SU-DHL-6 (cell line): ENCODE measurements around the gene ANKRD65.

ENCODE experiments used
- H2AFZ ChIP-seq: fragments of 200-600 bp; sonication (generic); 2 replicates; pipeline ENCODE4 v1.6.1; 2014; ENCODE audit warnings: low read depth, mild to moderate bottlenecking, moderate library complexity, mixed read lengths, antibody characterized with exemption, low read length; ENCODE audit not compliant: severe bottlenecking
- H3F3A ChIP-seq: fragments of 200-600 bp; shearing (Covaris generic); 2 replicates; pipeline ENCODE4 v1.6.0; 2016; ENCODE audit warnings: antibody characterized with exemption, mild to moderate bottlenecking; ENCODE audit not compliant: insufficient read depth
- H3K27ac ChIP-seq: fragments of 200-600 bp; sonication (generic); 2 replicates; pipeline ENCODE4 v1.5.1; 2016; ENCODE audit warnings: low read depth, mild to moderate bottlenecking, low read length, moderate library complexity, mixed read lengths
- H3K27me3 ChIP-seq: fragments of 200-600 bp; sonication (generic), shearing (Covaris generic); 2 replicates; pipeline ENCODE4 v1.6.0; 2014; ENCODE audit warnings: mild to moderate bottlenecking, low read length
- H3K36me3 ChIP-seq: fragments of 200-600 bp; sonication (generic); 2 replicates; pipeline ENCODE4 v1.6.1; 2014; ENCODE audit warnings: mild to moderate bottlenecking, low read length, mixed read lengths
- H3K4me2 ChIP-seq: fragments of 300-600, 200-600 bp; shearing (Covaris generic), sonication (generic); 2 replicates; pipeline ENCODE4 v1.6.0; 2014; ENCODE audit warnings: low read length, low read depth, mild to moderate bottlenecking; ENCODE audit not compliant: poor library complexity, severe bottlenecking
- H3K4me3 ChIP-seq: fragments of 200-600 bp; sonication (generic); 2 replicates; pipeline ENCODE4 v1.5.1; 2014; ENCODE audit warnings: antibody characterized with exemption, low read length, mild to moderate bottlenecking, mixed read lengths; ENCODE audit not compliant: insufficient read depth, poor library complexity, severe bottlenecking
- H3K79me2 ChIP-seq: fragments of 200-600 bp; sonication (generic); 2 replicates; pipeline ENCODE4 v1.6.1; 2014; ENCODE audit warnings: mild to moderate bottlenecking, low read length, moderate library complexity; ENCODE audit not compliant: insufficient read depth
- H3K9ac ChIP-seq: fragments of 200-600 bp; sonication (generic); 2 replicates; pipeline ENCODE4 v1.7.0; 2014; ENCODE audit warnings: mild to moderate bottlenecking, low read length
- H3K9me2 ChIP-seq: fragments of 200-600 bp; sonication (generic); replicated peaks from 2 replicates; pipeline ENCODE4 v1.6.1; 2014; ENCODE audit warnings: low read length; ENCODE audit not compliant: insufficient read depth
- H3K9me3 ChIP-seq: fragments of 200-600 bp; sonication (generic); 2 replicates; pipeline ENCODE4 v1.6.1; 2014; ENCODE audit warnings: low read length, mixed read lengths; ENCODE audit not compliant: insufficient read depth
- H4K20me1 ChIP-seq: fragments of 200-600 bp; sonication (generic); 2 replicates; pipeline ENCODE4 v1.6.1; 2014; ENCODE audit warnings: low read depth, mild to moderate bottlenecking, antibody characterized with exemption, low read length, moderate library complexity, mixed read lengths
- EZH2phosphoT487 ChIP-seq: fragments of 200-600 bp; sonication (generic), shearing (Covaris generic); conservative IDR thresholded peaks from 2 replicates; pipeline ENCODE4 v1.6.1; 2018; ENCODE audit warnings: mild to moderate bottlenecking, antibody characterized with exemption, low read length, moderate library complexity, mixed read lengths
- TF ChIP-seq, protein P1 (sequence below): fragments of 200-600 bp; sonication (generic); IDR thresholded peaks from one replicate; pipeline ENCODE4 v1.5.1; 2017; ENCODE audit warnings: antibody characterized with exemption, mild to moderate bottlenecking, low read length, moderate library complexity; ENCODE audit not compliant: insufficient read depth, poor library complexity, severe bottlenecking

ANKRD65 gene

DNA sequence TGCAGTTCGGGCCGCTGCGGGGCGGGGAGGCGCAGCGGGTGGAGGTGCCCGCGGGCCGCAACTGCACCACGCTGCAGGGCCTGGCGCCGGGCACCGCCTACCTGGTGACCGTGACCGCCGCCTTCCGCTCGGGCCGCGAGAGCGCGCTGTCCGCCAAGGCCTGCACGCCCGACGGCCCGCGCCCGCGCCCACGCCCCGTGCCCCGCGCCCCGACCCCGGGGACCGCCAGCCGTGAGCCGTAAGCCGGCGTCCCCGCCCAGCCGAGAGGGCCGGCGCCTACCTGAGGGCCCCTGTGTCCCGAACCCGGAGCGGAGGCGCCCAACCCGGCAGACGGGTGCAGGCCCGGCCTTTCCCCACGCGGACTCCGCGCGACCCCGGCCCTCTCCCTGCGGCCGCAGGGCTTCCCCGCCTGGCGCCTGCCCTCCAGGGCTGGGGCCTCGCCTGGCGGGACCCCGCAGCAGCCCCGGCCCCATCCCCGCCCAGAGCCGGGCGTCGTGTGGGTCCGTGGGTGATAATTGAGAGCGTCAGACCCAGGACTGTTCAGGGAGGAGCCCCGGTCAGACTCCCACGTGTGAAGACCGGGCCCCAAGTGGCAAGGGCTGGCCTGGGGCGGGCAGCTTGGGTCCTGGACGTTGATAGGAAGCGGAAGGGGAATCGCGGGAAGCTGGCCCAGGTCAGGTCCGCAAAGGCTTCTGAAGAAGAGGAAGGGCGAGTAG lies 18.6 kb upstream of the ANKRD65 start:
- no peaks in the 10 kb centered on the region for H3K9me3 ChIP-seq
- H3K4me3 ChIP-seq, result no peak overlapping the region
- H2AFZ ChIP-seq, result no peak overlapping the region
- no peaks in the 10 kb centered on the region for H3F3A ChIP-seq
- H3K27me3 ChIP-seq, result no peaks in the 10 kb centered on the region
- no peaks in the 10 kb centered on the region for H3K79me2 ChIP-seq
- H3K36me3 ChIP-seq, result no peaks in the 10 kb centered on the region
- no peak overlapping the region for H3K27ac ChIP-seq
- H3K9ac ChIP-seq, result no peak overlapping the region
- no peaks in the 10 kb centered on the region for H4K20me1 ChIP-seq
- H3K9me2 ChIP-seq, result no peaks in the 10 kb centered on the region
- H3K4me2 ChIP-seq, result no peak overlapping the region
- TF ChIP-seq EZH2phosphoT487, result no peak
- TF ChIP-seq, protein P1, sequence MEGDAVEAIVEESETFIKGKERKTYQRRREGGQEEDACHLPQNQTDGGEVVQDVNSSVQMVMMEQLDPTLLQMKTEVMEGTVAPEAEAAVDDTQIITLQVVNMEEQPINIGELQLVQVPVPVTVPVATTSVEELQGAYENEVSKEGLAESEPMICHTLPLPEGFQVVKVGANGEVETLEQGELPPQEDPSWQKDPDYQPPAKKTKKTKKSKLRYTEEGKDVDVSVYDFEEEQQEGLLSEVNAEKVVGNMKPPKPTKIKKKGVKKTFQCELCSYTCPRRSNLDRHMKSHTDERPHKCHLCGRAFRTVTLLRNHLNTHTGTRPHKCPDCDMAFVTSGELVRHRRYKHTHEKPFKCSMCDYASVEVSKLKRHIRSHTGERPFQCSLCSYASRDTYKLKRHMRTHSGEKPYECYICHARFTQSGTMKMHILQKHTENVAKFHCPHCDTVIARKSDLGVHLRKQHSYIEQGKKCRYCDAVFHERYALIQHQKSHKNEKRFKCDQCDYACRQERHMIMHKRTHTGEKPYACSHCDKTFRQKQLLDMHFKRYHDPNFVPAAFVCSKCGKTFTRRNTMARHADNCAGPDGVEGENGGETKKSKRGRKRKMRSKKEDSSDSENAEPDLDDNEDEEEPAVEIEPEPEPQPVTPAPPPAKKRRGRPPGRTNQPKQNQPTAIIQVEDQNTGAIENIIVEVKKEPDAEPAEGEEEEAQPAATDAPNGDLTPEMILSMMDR, result no peak

DNA sequence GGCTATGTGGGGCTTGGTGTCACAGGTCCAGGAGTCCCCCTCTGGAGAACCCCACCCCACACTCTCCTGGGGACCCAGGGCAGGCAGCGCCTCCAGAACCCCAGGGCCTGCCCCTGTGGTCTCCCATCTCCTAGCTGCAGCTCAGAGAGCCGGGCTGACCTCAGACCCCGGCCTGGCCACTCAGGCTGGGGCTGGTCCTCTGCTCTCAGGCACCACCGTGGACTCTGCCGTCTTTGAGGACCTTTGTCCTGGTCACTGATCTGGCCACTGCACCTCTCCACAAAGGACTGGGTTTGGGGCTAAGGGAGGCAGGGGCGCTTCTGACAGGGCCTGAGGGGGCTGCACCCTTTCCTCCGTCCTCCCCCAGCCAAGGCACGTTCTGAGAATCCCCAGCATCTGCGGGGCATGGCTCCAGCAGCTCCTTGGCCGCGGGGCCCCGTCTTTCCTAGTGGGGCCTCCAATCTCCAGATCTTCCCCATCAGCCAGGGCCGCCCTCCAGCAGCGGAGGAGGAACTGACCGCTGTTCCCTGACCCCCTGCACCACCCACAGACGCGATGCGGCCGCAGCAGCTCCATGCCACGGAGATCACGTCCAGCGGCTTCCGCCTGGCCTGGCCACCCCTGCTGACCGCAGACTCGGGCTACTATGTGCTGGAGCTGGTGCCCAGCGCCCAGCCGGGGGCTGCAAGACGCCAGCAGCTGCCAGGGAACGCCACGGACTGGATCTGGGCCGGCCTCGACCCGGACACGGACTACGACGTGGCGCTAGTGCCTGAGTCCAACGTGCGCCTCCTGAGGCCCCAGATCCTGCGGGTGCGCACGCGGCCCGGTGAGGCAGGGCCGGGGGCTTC lies 17.7 kb upstream of the ANKRD65 start:
- Histone ChIP-seq H2AFZ (no peak overlapping the region), H3K9ac (no peak overlapping the region), H3K4me3 (no peak overlapping the region), H3K79me2 (no peaks in the 10 kb centered on the region), H3K27ac (no peak overlapping the region), H3F3A (no peaks in the 10 kb centered on the region), H3K27me3 (no peaks in the 10 kb centered on the region), H3K9me2 (no peaks in the 10 kb centered on the region), H3K9me3 (no peaks in the 10 kb centered on the region), H3K4me2 (no peak overlapping the region), H4K20me1 (no peaks in the 10 kb centered on the region), H3K36me3 (no peaks in the 10 kb centered on the region)
- no peak for TF ChIP-seq EZH2phosphoT487
- TF ChIP-seq, protein P1, result no peak

DNA sequence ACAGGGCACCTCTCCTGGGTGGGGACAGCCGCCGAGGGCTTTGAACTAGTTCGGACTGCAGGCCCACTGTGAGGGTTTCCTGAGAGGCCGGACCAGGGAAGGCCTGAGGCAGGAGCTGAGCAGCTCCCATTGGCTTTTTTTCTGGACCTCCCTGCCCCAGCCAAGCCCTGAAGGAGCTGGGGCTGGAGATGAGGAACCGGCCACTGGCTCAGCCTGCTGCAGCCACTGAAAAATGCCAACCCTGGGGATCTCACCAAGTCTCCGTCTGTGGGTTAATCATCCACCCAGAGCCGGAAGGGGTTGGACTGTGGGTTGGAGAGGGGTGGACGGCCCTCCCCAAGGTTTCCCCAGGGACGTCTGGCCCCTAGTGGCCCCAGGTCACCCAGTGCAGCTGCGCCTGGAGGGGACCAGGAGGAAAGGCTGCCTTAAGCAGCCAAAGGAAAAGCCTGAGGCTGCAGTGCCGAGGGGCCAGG lies 16.9 kb upstream of the ANKRD65 start:
- Histone ChIP-seq H3K79me2 (no peaks in the 10 kb centered on the region), H2AFZ (no peak overlapping the region)

More for the DNA sequence above, 16.9 kb upstream of the ANKRD65 start:
- no peak overlapping the region for H3K4me3 ChIP-seq
- H3K27ac ChIP-seq, result no peak overlapping the region
- no peaks in the 10 kb centered on the region for H3K36me3 ChIP-seq
- no peak overlapping the region for H3K4me2 ChIP-seq
- H4K20me1 ChIP-seq, result no peaks in the 10 kb centered on the region
- H3K27me3 ChIP-seq, result no peaks in the 10 kb centered on the region
- no peaks in the 10 kb centered on the region for H3F3A ChIP-seq
- no peaks in the 10 kb centered on the region for H3K9me2 ChIP-seq
- TF ChIP-seq, protein P1, result no peak
- no peak for TF ChIP-seq EZH2phosphoT487
- H3K9me3 ChIP-seq, result no peaks in the 10 kb centered on the region
- no peak overlapping the region for H3K9ac ChIP-seq
